HG03571 (cell line): Measurements from ENCODE around the gene TRPM3.

Experiments used
- ATAC-seq: cut with Tn5 transposase; IDR thresholded peaks from one replicate; pipeline ENCODE4 v1.9.1; 2021; ENCODE audit not compliant: unreplicated experiment

TRPM3 gene

GRCh38 chr9:71098801-71099200, 22.6 kb downstream of the TRPM3 start:
- ATAC-seq: no peak

- no peak for ATAC-seq
Measured at GRCh38 chr9:71097671-71098070, 23.8 kb downstream of the TRPM3 start.

GRCh38 chr9:71096421-71097108, 24.9 kb downstream of the TRPM3 start:
- ATAC-seq: no peak

- ATAC-seq: no peak
Measured at GRCh38 chr9:71094708-71095251, 26.6 kb downstream of the TRPM3 start.

GRCh38 chr9:71090896-71091295, 30.5 kb downstream of the TRPM3 start:
- ATAC-seq: no peak

GRCh38 chr9:71079451-71079850, 42.0 kb downstream of the TRPM3 start:
- ATAC-seq: no peak

- no peak for ATAC-seq
Measured at GRCh38 chr9:71076096-71076495, 45.3 kb downstream of the TRPM3 start.

- ATAC-seq: no peak
Measured at GRCh38 chr9:71073494-71073893, 47.9 kb downstream of the TRPM3 start.

GRCh38 chr9:71072587-71072986, 48.8 kb downstream of the TRPM3 start:
- no peak for ATAC-seq

GRCh38 chr9:71071633-71072032, 49.8 kb downstream of the TRPM3 start:
- no peak for ATAC-seq

- ATAC-seq: no peak
Measured at GRCh38 chr9:71058660-71059059, 62.8 kb downstream of the TRPM3 start.

GRCh38 chr9:71052287-71052686, 69.1 kb downstream of the TRPM3 start:
- no peak for ATAC-seq

- ATAC-seq: no peak
Measured at GRCh38 chr9:71048280-71048679, 73.1 kb downstream of the TRPM3 start.

- no peak for ATAC-seq
Measured at GRCh38 chr9:71042448-71042990, 78.9 kb downstream of the TRPM3 start.

GRCh38 chr9:71037521-71037920, 83.9 kb downstream of the TRPM3 start:
- no peak for ATAC-seq

- no peak for ATAC-seq
Measured at GRCh38 chr9:71036501-71036900, 84.9 kb downstream of the TRPM3 start.

GRCh38 chr9:71032779-71033178, 88.6 kb downstream of the TRPM3 start:
- ATAC-seq: no peak

- ATAC-seq: no peak
Measured at GRCh38 chr9:71025728-71026127, 95.7 kb downstream of the TRPM3 start.

GRCh38 chr9:71025201-71025600, 96.2 kb downstream of the TRPM3 start:
- ATAC-seq: no peak

GRCh38 chr9:71010258-71010657, 111.2 kb downstream of the TRPM3 start:
- ATAC-seq: no peak

GRCh38 chr9:71005456-71005855, 116.0 kb downstream of the TRPM3 start:
- ATAC-seq: no peak

- no peak for ATAC-seq
Measured at GRCh38 chr9:71004196-71004595, 117.2 kb downstream of the TRPM3 start.

- no peak for ATAC-seq
Measured at GRCh38 chr9:71003346-71003745, 118.1 kb downstream of the TRPM3 start.
